Transverse colon (tissue), 4 donors: ENCODE results near the gene LPCAT1. TPM values are rescaled to one million over a fixed set of nuclear protein-coding genes. Genes with fewer than 3 reads are reported as not detected.
A peak's percentile ranks its signal among the peaks of the same experiment; 100 is the strongest.

Experiments used
- DNase-seq: peaks from one replicate; pipeline ENCODE4 v3.0.0-alpha.2; 2019
- H3K27ac ChIP-seq, 4 donors: fragments of 200-600 bp; sonication (generic); 2 replicates each; pipeline ENCODE4 v1.5.1; 2016 to 2018; ENCODE audit warnings: inconsistent platforms in 4 of 4
- H3K27me3 ChIP-seq: fragments of 200-600 bp; sonication (generic); 2 replicates; pipeline ENCODE4 v1.5.1; 2017; ENCODE audit warnings: inconsistent platforms
- H3K36me3 ChIP-seq, 4 donors: fragments of 200-600 bp; sonication (generic); 2 replicates each; pipeline ENCODE4 v1.5.1; 2017 to 2019; ENCODE audit warnings: inconsistent platforms in 4 of 4
- H3K4me1 ChIP-seq, 4 donors: fragments of 200-600 bp; sonication (generic); 2 replicates each; pipeline ENCODE4 v1.5.1; 2017 to 2020; ENCODE audit warnings: inconsistent platforms in 4 of 4
- H3K4me3 ChIP-seq, 4 donors: fragments of 200-600 bp; sonication (generic); 1 replicate in 1 of 4; 2 replicates in 3 of 4; pipeline versions ENCODE4 v1.5.1 to v1.6.1; 2017 to 2019; ENCODE audit warnings: inconsistent platforms in 4 of 4
- H3K9me3 ChIP-seq, 2 donors: fragments of 200-600 bp; sonication (generic); 2 replicates each; pipeline ENCODE4 v1.5.1; 2017 to 2019; ENCODE audit warnings: inconsistent platforms in 2 of 2
- CTCF ChIP-seq, 5 experiments: fragments of 200-600 bp in 3 of 5; fragments of 450-650 bp in 2 of 5; sonication (generic) in 3 of 5; IDR thresholded peaks; 1 replicate in 2 of 5; 2 replicates in 3 of 5; pipeline ENCODE4 v1.5.1; 2016 to 2017; ENCODE audit warnings: antibody characterized with exemption in 5 of 5, inconsistent platforms in 3 of 5, mild to moderate bottlenecking in 2 of 5, moderate library complexity in 1 of 5
- EP300 ChIP-seq: sonication (generic); formaldehyde crosslinking; IDR thresholded peaks from one replicate; pipeline ENCODE4 v1.6.1; 2017; ENCODE audit warnings: antibody characterized with exemption, low read depth
- POLR2A ChIP-seq: fragments of 450-650 bp; IDR thresholded peaks from one replicate; pipeline ENCODE4 v1.6.1; 2016; ENCODE audit warnings: antibody characterized with exemption, mild to moderate bottlenecking, moderate library complexity
- POLR2AphosphoS5 ChIP-seq, 3 donors: sonication (generic); formaldehyde crosslinking; IDR thresholded peaks; one replicate each; pipeline ENCODE4 v1.6.1; 2016; ENCODE audit warnings: antibody characterized with exemption in 3 of 3
- WGBS, 2 donors: methylation state at CpG; one replicate each; pipeline ENCODE4 v1.1.5; 2018; ENCODE audit warnings: low coverage in 1 of 2; 5-methylcytosine and 5-hydroxymethylcytosine counted together
- in situ Hi-C, 4 donors: fragments of 200-750 bp; cut with MboI; loops; one replicate each; pipeline versions ENCODE4 v1.15.0 to v1.15.1; 2017; ENCODE audit warnings: low sequenced_read_pairs in 3 of 4, low pct_ligation_motif_present in 1 of 4, low pct_unique_long_range_greater_than_20kb in 1 of 4
- intact Hi-C: fragments of 100-400 bp; cut with DNase I; formaldehyde crosslinking; loops from one replicate; pipeline ENCODE4 v1.15.1; 2023; ENCODE audit warnings: low total_unique reads
- total RNA-seq, 4 donors: library from RNA; depleted of rRNA; stranded (reverse); fragments of >200 nt; gene quantifications; one replicate each; pipeline ENCODE4 v1.1.0, GENCODE V29; 2016

LPCAT1 gene
- total RNA-seq, 4 donors from 2014 or later: 10.0 to 50.5 (median 21.0) TPM

GRCh38 chr5:1538741-1539392 lies 15.1 kb upstream of the LPCAT1 start:
- Histone ChIP-seq H3K4me1 (peaks cover 0 to 27% (median 4%) of the 10 kb centered on the region in 4 donors), H3K4me3 (no peak overlapping the region), H3K27ac (no peak overlapping the region), H3K27me3 (no peaks in the 10 kb centered on the region), H3K9me3 (no peaks in the 10 kb centered on the region), H3K36me3 (no peaks in the 10 kb centered on the region)
- TF ChIP-seq POLR2A (no peak), POLR2AphosphoS5 (IDR thresholded peaks at IDR 0.05) (no peak), EP300 (no peak), CTCF (IDR thresholded peaks at IDR 0.05) (no peak)
- DNase-seq: no peak
- WGBS, 2 donors: 94% methylated on average over 13 of the region's 13 CpGs; no CpG with 5 or more reads in 1 of the 2 donors
- in situ Hi-C loops: no loop called here
- intact Hi-C loops: no loop called here

- in situ Hi-C loops (no loop called here), intact Hi-C loops (no loop called here)
- Histone ChIP-seq H3K36me3 (no peaks in the 10 kb centered on the region), H3K27me3 (no peaks in the 10 kb centered on the region), H3K9me3 (no peaks in the 10 kb centered on the region), H3K27ac (no peak overlapping the region), H3K4me3 (no peak overlapping the region), H3K4me1 (peaks cover 0 to 27% (median 4%) of the 10 kb centered on the region in 4 donors)
- WGBS, 2 donors: 97% methylated on average over 14 of the region's 14 CpGs; no CpG with 5 or more reads in 1 of the 2 donors
- no peak for DNase-seq
- no peak for TF ChIP-seq EP300
- TF ChIP-seq CTCF (IDR thresholded peaks at IDR 0.05): no peak
- TF ChIP-seq POLR2AphosphoS5 (IDR thresholded peaks at IDR 0.05): no peak
- no peak for TF ChIP-seq POLR2A
Observed at GRCh38 chr5:1538276-1538675, 14.5 kb upstream of the LPCAT1 start.

GRCh38 chr5:1537603-1538154 lies 13.9 kb upstream of the LPCAT1 start:
- intact Hi-C loops (no loop called here), in situ Hi-C loops (no loop called here)
- Histone ChIP-seq H3K9me3 (no peaks in the 10 kb centered on the region), H3K4me1 (peaks cover 0 to 24% (median 4%) of the 10 kb centered on the region in 4 donors), H3K4me3 (no peak overlapping the region), H3K27me3 (no peaks in the 10 kb centered on the region), H3K36me3 (no peaks in the 10 kb centered on the region), H3K27ac (no peak overlapping the region)
- WGBS, 2 donors: 97 to 100% methylated on average over 2 to 20 of the region's 20 CpGs
- DNase-seq: no peak
- no peak for TF ChIP-seq POLR2A
- no peak for TF ChIP-seq POLR2AphosphoS5 (IDR thresholded peaks at IDR 0.05)
- no peak for TF ChIP-seq CTCF (IDR thresholded peaks at IDR 0.05)
- no peak for TF ChIP-seq EP300

- peak overlapping the region in 2 of 4 donors; percentile 9 to 38 for H3K4me3 ChIP-seq
- H3K36me3 ChIP-seq: no peaks in the 10 kb centered on the region
- peak overlapping the region; percentile 29 to 68 (median 47) for H3K27ac ChIP-seq
- WGBS, 2 donors: 39 to 62% methylated on average over 5 to 8 of the region's 8 CpGs
- H3K4me1 ChIP-seq: peaks cover 0 to 24% (median 4%) of the 10 kb centered on the region in 4 donors
- H3K9me3 ChIP-seq: no peaks in the 10 kb centered on the region
- TF ChIP-seq EP300 (no peak), POLR2A (no peak), POLR2AphosphoS5 (IDR thresholded peaks at IDR 0.05) (no peak), CTCF (IDR thresholded peaks at IDR 0.05) (no peak)
- no peak for DNase-seq
- no peaks in the 10 kb centered on the region for H3K27me3 ChIP-seq
- intact Hi-C loops: no loop called here
- in situ Hi-C loops: no loop called here
Observed at GRCh38 chr5:1536871-1537602, 13.3 kb upstream of the LPCAT1 start.
